Activated CD4-positive, alpha-beta T cell treated with anti-CD3 and anti-CD28 coated beads, Interleukin-2, Interleukin-4, amounts not matched to agents 100 ng/mL and 50 ng/mL, durations not matched to agents 16 hours and 8 hours (primary cell): ENCODE results near the gene LRRC8C.

Experiments
- DNase-seq: peaks from one replicate; pipeline ENCODE4 v3.0.0-alpha.2; 2020; ENCODE audit warnings: low spot score

LRRC8C gene

GRCh38 chr1:89733748-89734147 lies 100.8 kb downstream of the LRRC8C start:
- no peak for DNase-seq

GRCh38 chr1:89734442-89734841 lies 101.5 kb downstream of the LRRC8C start:
- DNase-seq = no peak

GRCh38 chr1:89735479-89735878 lies 102.6 kb downstream of the LRRC8C start:
- no peak for DNase-seq

- no peak for DNase-seq
These were observed 104.2 kb downstream of the LRRC8C start for GRCh38 chr1:89736937-89737733.

- DNase-seq = no peak
These were observed 105.1 kb downstream of the LRRC8C start for GRCh38 chr1:89737985-89738510.

- peak; percentile 51 for DNase-seq
These were observed 106.3 kb downstream of the LRRC8C start for GRCh38 chr1:89739013-89739843.

- no peak for DNase-seq
These were observed 106.9 kb downstream of the LRRC8C start for GRCh38 chr1:89739844-89740216.

- DNase-seq = no peak
These were observed 110.9 kb downstream of the LRRC8C start for GRCh38 chr1:89743788-89744187.

GRCh38 chr1:89746424-89747149 lies 113.7 kb downstream of the LRRC8C start:
- no peak for DNase-seq

GRCh38 chr1:89753761-89754160 lies 120.8 kb downstream of the LRRC8C start:
- DNase-seq = no peak

- DNase-seq = peak; percentile 77
These were observed 121.6 kb downstream of the LRRC8C start for GRCh38 chr1:89754518-89754917.

- no peak for DNase-seq
These were observed 122.7 kb downstream of the LRRC8C start for GRCh38 chr1:89755591-89755990.

GRCh38 chr1:89757532-89757931 lies 124.6 kb downstream of the LRRC8C start:
- peak; percentile 85 for DNase-seq

GRCh38 chr1:89758156-89758555 lies 125.2 kb downstream of the LRRC8C start:
- DNase-seq = no peak

GRCh38 chr1:89759036-89759435 lies 126.1 kb downstream of the LRRC8C start:
- no peak for DNase-seq

GRCh38 chr1:89760496-89760895 lies 127.6 kb downstream of the LRRC8C start:
- no peak for DNase-seq

GRCh38 chr1:89761338-89761737 lies 128.4 kb downstream of the LRRC8C start:
- no peak for DNase-seq

- no peak for DNase-seq
These were observed 129.0 kb downstream of the LRRC8C start for GRCh38 chr1:89761901-89762300.

GRCh38 chr1:89762386-89762778 lies 129.5 kb downstream of the LRRC8C start:
- DNase-seq = no peak

- peak; percentile 90 for DNase-seq
These were observed 130.1 kb downstream of the LRRC8C start for GRCh38 chr1:89762779-89763648.

- DNase-seq = no peak
These were observed 130.7 kb downstream of the LRRC8C start for GRCh38 chr1:89763649-89763986.

- no peak for DNase-seq
These were observed 132.9 kb downstream of the LRRC8C start for GRCh38 chr1:89765774-89766173.
